Endothelial cell of hepatic sinusoid (primary cell): Measurements from ENCODE around the gene LYPD1.
"Not testable (repeated sequence)": the region's sequence is repeated elsewhere in the genome, so short reads cannot be mapped to it uniquely, and the experiment has no call there.

Experiments
- in situ Hi-C: cut with HindIII; loops from 2 replicates; pipeline ENCODE4 v1.10.0; 2017; ENCODE audit warnings: low sequenced_read_pairs

The LYPD1 gene, protein sequence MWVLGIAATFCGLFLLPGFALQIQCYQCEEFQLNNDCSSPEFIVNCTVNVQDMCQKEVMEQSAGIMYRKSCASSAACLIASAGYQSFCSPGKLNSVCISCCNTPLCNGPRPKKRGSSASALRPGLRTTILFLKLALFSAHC

DNA sequence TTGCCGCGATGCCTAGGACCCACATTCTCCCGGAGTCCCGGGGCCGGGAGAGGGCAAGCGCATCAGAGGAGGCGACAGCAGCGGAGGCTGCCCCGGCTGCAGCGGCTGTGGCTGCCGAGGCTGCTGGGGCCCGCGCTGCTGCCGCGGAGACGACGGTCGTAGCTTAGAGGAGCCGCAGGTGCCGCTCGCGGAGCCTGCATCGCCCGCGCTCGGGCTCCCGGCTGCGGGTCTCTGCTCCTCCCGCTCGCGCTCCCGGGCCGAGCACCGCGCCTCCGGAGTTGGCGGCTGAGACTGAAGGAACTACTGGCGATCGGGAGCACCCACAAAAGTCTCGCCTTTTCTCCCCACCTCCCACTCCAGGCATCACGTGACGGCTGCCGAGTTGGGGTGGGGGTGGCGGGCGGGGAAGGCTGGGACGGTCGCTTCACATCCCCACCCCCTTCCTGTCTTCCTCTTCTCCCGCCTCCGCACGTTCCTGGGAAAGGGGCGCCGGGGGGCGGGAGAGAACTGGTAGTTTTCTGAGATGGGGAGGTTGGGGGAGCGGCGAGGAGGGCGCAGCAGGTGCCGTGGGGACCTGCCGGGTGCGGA lies at the start of gene LYPD1:
TSS of gene LYPD1 (minus strand) at position 298 of the 588 bp plus-strand sequence. CDS start at position 25, 273 bp downstream.
- in situ Hi-C loops: loop anchor here (25.0 kb wide), 1 partner anchor 1167 kb away; no protein-coding TSS in a partner anchor

DNA sequence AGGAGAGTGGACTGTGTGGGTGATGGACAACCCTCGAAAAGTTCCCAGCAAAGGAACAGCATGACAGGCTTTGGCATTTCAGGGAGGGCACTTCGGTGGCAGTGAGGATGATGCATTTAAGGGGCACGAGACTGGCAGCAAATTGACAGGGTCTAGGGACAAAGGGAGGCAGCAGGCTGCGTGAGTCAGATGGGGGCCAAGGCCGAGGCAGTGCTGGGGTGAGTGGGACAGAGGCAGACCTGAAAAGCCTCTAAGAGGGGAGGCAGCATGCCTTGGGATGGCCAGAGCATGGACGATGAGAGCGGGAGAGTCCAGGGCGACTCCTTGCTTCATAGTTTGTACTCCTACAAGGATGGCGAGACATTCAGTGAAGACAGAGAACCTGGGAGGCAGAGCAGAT lies 49.5 kb upstream of the LYPD1 start:
- in situ Hi-C loops: no loop called here

DNA sequence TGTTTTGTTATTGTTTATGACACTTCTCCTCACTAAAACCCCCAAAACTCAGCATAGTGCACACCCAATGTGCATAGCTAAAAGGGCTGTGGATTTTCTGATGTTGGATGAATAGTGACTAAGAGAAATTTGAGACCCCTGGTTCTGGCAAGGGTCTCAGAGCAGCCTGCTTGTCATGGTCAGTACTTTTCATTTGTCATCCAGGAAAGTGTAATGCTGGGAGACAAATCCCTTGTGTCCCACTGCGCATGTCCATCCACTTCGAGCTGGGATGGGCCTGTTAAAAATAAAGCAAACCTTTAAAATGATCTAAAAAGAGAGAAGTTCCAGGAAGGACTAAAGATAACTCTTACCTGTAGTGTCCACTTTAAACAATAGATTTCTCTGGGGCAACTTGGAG lies 46.9 kb upstream of the LYPD1 start:
- in situ Hi-C loops: no loop called here

DNA sequence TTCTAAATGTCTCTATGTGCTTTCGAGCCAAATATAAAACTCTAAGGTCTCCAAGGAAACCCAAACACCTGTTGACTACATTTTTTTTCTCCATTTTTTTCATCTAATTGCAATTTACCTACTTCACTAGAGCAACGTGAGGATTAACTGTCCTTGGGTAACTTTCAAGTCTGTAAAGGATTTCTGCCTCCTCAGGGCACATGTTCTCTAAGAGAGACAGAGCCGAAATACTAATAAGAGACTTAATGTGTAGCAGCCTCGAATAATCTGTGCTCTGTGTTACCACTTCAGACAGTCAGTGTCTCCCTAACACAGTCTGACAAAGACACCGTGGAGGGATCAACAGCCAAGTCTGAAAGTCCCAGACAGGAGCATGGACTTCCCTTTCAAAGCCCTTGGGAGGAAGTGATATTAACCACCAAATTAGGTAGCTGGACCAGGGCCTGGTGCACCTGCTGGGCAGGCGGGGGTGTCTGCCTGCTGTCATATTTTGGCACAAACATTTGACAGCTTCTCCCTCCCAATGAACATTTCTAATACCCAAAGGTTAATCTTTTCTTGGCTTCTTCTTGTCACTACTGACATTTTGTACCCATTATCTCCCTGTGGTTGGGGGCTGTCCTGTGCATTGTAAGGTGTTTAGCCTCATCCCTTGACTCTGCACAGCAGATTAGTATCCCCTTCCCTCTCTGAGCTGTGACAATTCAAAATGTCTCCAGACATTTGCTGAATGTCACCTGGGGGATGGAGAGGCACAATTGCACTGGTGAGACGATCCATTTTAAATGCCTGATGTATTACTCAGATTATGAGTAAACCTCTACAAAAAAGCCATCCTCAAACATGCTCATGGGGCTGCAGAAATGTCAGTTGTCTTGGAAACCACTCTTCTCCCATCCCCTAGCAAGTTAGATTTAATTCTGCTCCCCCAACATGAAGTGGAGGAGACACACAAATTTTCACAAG lies 45.7 kb upstream of the LYPD1 start:
- in situ Hi-C loops: no loop called here

DNA sequence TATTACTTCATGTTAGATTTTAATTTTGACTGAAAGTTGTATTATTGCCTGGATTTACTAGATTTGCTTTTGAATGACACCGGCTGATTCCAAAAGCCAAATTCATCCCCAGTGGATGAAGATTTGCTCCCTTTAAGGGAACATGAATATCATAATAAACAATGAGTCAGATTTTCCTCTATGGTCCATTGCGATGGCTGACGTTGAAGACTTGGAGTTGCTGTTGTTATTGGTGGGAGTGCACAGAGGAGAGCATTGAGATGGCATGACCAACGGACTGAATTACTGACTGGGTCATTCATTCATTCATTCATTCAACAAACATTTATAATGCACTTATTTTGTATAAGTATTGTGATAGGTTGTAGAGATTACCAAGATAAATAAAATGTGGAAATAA lies 33.4 kb upstream of the LYPD1 start:
- in situ Hi-C loops: no loop called here

DNA sequence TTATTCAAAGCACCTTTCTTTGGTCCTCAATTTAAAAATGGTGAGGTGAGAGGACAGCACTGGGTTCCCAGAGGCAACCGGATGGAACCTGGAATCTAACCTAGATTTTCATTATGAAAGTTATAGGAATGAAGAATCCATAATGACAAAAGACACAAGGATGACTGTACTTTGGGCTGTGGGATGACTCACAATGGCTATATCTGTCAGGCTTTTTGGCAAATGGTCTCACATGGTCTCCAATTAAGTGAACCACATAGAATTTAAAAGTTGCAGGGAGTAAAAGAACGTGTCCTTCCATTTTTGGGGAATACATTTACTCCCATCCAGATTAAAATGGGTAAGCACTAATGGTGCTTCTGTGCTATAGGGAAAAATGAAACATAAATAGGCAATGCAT lies 31.8 kb upstream of the LYPD1 start:
- in situ Hi-C loops: no loop called here

DNA sequence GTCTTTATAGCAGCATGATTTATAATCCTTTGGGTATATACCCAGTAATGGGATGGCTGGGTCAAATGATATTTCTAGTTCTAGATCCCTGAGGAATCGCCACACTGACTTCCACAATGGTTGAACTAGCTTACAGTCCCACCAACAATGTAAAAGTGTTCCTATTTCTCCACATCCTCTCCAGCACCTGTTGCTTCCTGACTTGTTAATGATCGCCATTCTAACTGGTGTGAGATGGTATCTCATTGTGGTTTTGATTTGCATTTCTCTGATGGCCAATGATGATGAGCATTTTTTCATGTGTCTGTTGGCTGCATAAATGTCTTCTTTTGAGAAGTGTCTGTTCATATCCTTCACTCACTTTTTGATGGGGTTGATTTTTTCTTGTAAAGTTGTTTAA lies 29.8 kb upstream of the LYPD1 start:
- in situ Hi-C loops: not testable (repeated sequence)

DNA sequence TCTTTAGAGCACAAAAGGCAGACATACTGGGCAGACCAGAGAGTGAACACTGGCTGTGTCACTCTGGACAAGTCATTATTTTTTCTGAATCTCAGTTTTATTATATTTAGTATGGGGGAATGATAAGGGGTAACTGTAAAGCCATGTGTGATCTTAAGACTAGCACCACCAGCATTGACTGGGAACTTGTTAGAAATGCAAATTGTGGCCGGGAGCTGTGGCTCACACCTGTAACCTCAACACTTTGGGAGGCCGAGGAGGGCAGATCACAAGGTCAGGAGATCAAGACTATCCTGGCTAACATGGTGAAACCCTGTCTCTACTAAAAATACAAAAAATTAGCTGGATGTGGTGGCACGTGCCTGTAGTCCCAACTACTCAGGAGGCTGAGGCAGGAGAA lies 28.3 kb upstream of the LYPD1 start:
- in situ Hi-C loops: not testable (repeated sequence)

DNA sequence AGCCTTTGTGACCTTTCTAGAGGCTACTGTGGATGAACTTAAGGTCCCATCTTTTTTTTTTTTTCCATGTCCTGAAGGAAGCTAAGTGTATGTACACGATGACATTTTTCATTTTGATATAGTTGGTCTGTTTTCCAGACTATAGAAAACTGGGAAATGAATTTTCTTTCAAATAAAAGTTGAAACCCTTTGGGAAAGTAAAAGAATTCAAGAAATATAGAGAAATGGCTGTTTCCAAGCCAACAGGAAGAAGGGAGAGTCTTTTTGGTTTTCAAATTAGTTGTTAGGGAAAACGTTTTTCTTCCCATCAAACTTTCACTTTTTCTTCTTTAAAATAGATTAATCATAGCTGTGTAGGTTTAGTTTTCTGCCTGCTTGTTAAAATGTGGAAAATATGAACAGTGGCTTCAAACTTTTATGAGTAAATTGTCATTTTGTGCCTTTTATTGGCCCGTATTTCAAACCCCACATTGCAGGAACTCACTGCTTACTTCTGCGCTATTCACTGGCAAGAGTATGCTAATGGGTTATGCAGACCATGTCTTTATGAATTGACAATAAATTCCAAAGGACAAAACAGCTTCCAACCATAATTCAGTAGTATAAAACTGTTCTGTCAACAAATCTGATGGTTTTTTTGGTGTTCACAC lies 27.7 kb upstream of the LYPD1 start:
- in situ Hi-C loops: no loop called here

DNA sequence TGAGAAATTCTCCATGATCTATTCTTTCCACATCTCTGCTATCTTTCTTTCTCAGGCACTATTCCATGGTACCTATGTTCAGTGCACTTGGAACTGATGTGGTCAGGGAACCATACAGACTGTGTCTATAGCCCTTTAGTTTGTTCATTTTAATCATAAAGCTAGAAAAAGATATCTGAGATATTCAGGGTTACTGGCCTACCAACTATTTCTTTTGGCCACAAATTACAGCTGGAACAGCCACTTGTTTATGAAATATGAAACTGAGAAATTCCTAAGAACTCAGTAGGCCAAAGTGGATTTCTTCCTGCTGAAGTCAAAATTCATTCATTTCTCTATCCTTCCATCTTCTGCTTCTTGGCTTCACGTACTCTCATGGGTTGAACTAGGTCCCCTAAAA lies 22.8 kb upstream of the LYPD1 start:
- in situ Hi-C loops: no loop called here

DNA sequence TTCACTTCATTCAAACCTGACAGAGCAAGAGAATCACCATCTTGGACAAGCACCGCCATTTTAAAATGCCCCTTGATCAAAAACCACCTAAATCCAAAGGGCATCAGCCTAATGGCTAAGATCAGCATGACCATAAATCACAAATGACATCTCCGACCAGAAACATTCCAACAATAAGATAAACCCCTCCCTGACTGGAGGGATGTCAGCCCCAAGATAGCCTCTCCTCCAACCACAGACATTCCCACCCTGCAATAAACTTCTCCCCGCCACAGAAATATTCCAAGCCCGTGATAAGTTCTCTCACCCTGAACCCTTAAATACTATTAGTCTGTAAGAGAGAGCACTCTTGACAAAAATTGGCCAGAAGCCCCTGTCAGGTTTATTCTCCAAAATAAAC lies 21.6 kb upstream of the LYPD1 start:
- in situ Hi-C loops: no loop called here

DNA sequence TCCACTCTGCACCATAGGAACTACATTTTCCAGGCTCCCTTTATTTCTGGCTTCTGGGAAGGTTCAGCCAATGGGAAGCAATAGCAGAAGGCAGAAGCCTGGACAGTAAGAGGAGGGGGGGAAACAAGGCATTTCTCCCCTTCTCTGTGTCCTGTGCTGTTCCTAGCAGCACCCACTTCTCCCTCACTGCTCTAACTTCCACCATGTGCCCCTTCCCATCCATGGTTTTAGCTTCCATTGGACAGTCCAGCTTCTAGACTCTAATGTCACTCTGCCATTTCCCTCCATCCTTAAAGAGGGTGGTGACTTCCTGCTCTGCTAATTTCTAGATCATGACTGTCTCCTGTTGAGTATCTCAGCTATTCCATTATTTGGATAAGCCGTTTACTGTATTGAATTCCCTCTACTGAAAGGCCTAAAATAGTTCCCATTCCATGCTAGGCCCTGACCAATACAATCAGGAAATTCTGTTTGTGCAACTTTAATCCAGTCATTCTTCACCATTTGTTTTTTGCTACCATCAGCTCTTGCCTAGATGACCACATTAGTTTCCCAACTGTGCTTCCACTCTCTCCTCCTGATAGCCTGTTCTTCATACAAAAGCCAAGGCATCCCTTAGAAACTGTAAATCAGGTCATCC lies 20.8 kb upstream of the LYPD1 start:
- in situ Hi-C loops: no loop called here

DNA sequence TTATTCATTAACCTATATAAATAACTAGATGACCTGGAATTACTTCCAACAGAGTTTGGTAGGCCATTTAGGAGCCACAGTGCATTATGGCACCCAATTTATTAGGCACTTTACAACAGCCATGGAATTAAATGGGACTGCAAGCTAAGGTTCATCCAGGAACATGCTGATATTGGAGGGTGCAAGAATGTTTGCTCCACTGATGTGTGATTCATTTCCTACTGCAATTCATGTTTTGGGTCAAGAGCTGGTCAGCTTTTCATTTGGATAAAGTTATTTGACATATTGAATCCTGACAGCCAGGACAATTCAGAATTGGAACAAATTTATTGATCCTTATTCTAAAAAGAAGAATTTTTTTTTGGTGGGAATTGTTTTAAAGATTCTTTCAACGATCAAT lies 11.8 kb upstream of the LYPD1 start:
- in situ Hi-C loops: no loop called here

DNA sequence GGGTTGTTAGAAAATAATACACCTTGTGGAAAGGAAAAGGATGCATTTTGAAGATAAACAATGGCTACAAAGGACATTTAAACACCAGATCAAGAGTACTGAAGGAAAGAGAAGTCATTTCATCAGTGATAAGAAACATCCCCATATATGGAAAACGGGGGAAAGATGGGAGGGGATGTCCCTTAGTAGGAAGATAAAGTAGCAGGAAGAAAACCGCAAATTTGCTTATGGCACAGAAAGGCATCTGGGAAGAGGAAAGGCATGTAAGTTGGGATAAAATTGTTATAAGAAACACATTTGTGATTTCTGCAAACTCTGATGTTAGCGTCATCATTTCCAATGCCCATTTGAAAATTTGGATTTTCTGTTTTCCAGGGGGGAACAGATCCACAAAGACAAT lies 10.5 kb upstream of the LYPD1 start:
- in situ Hi-C loops: no loop called here

DNA sequence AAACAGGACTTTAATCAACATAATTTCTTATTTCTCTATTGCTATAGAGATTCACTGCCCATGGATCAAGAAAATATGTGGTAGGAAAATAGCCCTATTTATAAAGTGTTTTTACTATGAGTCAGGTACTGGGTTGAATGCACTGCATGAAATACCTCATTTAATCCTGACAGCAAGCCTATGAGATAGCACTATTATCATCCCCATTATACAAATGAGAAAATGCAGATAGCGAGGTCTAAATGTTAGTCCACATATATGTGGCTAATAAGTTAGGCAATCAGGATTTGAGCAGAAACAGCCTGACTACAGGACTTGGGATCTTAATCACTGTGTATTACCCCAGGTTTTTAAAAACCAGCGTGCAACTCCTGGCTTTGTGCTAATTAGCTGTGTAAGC lies 8.5 kb upstream of the LYPD1 start:
- in situ Hi-C loops: no loop called here

DNA sequence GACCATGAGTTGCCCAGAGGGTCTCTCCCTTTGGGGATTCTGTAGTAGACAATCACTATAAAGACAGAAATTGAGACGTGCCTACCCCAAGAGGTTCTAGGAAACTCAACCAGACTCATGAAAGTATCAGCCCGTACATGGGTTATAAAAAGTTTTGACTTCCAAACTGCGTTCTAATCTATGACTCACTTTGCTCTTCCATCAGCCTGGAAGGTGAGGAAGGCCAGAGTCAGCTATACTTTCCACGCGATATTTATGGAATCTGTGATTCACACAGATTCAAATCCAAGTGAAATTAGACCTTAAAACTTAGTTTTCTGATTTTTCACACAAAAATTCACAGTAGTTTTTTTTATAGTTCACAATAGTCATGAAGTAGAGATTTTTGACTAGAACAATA lies 7.7 kb upstream of the LYPD1 start:
- in situ Hi-C loops: no loop called here

DNA sequence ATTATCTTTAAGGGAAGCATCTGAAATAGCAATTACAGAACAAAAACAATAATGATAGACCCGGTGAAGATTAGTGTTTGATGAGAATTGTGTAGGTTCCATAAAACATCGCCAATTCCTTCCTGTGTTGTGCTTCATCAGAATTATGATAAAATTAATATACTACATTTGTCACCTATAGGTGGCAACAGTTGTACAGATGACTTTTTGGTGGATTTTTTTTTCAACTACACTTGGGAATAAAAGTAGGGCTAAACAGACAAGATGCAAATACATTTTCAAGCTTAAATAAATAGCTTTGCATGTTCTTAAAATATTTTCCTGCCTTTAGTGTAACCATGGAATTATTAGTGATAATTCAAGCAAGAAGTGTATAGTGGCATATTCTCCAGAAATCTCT lies 7.0 kb upstream of the LYPD1 start:
- in situ Hi-C loops: no loop called here

DNA sequence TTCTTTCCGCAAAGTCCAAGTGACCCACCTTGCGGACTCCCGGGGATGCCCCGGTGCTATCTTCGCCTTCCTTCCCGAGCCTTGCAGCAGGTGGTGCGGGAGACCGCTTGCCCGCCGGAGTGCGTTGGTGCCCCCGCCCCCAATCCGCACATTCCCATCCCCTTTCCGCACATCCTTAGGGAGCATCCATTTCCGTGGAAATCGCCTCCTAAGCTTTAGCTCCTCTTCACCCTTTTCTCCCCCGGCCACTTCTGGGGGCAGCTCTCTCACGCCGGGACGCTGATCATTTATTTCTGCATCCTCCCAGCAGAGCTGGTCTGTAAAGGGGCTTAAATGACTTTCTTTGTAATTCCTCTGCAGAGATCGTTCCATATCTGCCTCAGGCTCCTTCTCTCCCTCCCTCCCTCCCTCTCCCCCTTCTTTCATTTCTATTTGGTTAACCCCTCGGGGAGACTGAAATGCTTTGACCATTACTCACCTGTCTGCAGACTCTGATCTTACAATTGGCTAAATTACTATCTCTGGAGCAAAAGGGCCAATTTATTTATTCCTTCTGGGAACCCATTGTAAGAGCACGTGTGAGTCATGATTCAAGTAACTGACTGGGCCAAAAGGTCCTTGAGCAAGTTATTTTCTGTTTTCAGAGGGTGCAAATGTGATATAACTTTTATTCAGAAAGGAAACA lies 1.3 kb upstream of the LYPD1 start:
- in situ Hi-C loops: loop anchor here (25.0 kb wide), 1 partner anchor 1166 kb away; no protein-coding TSS in a partner anchor

DNA sequence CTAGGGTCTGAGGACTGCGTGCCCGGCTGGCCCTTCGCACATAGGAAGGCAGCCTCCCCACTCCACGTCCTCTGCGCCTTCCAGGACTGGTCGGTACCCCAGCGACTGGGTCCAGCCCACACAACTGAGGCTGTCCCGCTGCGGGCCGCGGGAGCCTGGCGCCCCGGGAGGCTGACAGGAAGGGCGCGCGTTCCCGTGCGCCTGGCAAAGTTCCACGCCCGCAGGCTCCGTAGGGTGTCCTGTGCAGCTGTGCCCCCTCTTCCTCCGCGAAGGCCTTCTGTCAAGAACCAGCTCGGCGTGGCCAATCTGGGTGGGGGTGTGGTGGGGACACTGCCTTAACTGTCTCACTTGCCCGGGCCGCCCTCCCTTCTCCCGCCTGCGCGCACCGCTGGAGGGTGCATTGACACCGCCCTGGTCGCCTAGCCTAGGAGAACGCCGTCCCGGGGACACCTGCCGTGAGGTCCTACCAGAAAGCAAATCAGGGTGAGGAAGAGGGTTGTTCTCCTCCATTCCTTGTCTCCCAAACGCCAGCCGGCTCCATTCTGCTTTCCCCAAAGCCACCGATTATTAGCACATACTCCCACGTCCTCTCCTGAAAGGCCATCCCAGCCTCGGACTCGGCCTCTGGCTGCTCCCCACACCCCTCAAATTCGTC lies 618 bp upstream of the LYPD1 start:
- in situ Hi-C loops: loop anchor here (25.0 kb wide), 1 partner anchor 1167 kb away; no protein-coding TSS in a partner anchor
